NCI-H526 (cell line): ENCODE measurements around the gene SNX20.
A peak's percentile ranks its signal among the peaks of the same experiment; 100 is the strongest.

Experiments used
- DNase-seq, 2 experiments: peaks; one replicate each; lab custom pipeline; 2025; lab: John Stamatoyannopoulos, UW

Gene SNX20

GRCh38 chr16:50679676-50680555 is 1.2 kb downstream of the SNX20 start:
- DNase-seq = no peak

GRCh38 chr16:50679266-50679665 is 1.8 kb downstream of the SNX20 start:
- DNase-seq = no peak

- DNase-seq = no peak
Measured at GRCh38 chr16:50678531-50678930, 2.6 kb downstream of the SNX20 start.

- DNase-seq = no peak
Measured at GRCh38 chr16:50677351-50677750, 3.8 kb downstream of the SNX20 start.

- DNase-seq = no peak
Measured at GRCh38 chr16:50676684-50677225, 4.4 kb downstream of the SNX20 start.

- no peak for DNase-seq
Measured at GRCh38 chr16:50675686-50676610, 5.2 kb downstream of the SNX20 start.

- no peak for DNase-seq
Measured at GRCh38 chr16:50674831-50675230, 6.3 kb downstream of the SNX20 start.

GRCh38 chr16:50673496-50674275 is 7.4 kb downstream of the SNX20 start:
- DNase-seq = no peak

GRCh38 chr16:50671644-50672260 is 9.4 kb downstream of the SNX20 start:
- DNase-seq = no peak

GRCh38 chr16:50670476-50670875 is 10.6 kb downstream of the SNX20 start:
- no peak for DNase-seq

- no peak for DNase-seq
Measured at GRCh38 chr16:50669741-50670140, 11.4 kb downstream of the SNX20 start.

- no peak for DNase-seq
Measured at GRCh38 chr16:50668368-50669008, 12.6 kb downstream of the SNX20 start.

- DNase-seq = no peak
Measured at GRCh38 chr16:50667497-50668367, 13.4 kb downstream of the SNX20 start.

- no peak for DNase-seq
Measured at GRCh38 chr16:50666658-50667496, 14.2 kb downstream of the SNX20 start.

- DNase-seq = peak; percentile 0 to 56
Measured at GRCh38 chr16:50665128-50665878, 15.8 kb downstream of the SNX20 start.

- DNase-seq = no peak
Measured at GRCh38 chr16:50664270-50664669, 16.8 kb downstream of the SNX20 start.

GRCh38 chr16:50662306-50662940 is 18.7 kb downstream of the SNX20 start:
- no peak for DNase-seq

GRCh38 chr16:50659806-50660205 is 21.3 kb downstream of the SNX20 start:
- DNase-seq = no peak
